Astrocyte of the cerebellum (primary cell): ENCODE measurements around the gene SCFD1.

ENCODE experiments used
- DNase-seq: peaks from one replicate; pipeline ENCODE4 v3.0.0-alpha.2; 2011; ENCODE audit warnings: low read depth
- H3K4me3 ChIP-seq: 2 replicates; pipeline ENCODE4 v1.5.1; 2011; ENCODE audit warnings: mild to moderate bottlenecking, low read depth, low read length, moderate library complexity
- in situ Hi-C: cut with HindIII; loops from 2 replicates; pipeline ENCODE4 v1.10.0; 2017; ENCODE audit warnings: low sequenced_read_pairs
- TF ChIP-seq, protein P1 (sequence below): IDR thresholded peaks from 2 replicates; pipeline ENCODE4 v1.5.1; 2012; ENCODE audit warnings: low read length, low read depth, moderate library complexity, mild to moderate bottlenecking; ENCODE audit errors: missing control alignments

The SCFD1 gene

DNA sequence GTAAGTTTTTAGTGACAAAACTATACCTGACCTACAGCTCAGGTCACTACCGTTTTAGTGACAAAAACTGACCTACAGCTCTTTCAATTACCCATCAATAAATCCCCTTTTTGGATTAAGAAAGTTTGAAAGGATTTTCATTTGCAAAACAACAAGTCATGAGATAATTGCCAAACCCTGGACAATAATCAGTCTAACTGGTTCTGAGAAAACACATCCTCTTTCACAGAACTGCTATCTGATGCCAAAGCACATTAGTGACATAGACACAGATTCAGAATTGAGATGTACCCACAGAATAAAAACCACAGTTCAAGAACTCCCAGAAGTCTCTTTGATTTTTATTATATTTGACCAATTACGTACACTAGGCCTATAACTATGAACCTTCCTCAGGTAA is 126.2 kb downstream of the SCFD1 start:
- in situ Hi-C loops = no loop called here
- no peak overlapping the region for H3K4me3 ChIP-seq
- TF ChIP-seq, protein P1, sequence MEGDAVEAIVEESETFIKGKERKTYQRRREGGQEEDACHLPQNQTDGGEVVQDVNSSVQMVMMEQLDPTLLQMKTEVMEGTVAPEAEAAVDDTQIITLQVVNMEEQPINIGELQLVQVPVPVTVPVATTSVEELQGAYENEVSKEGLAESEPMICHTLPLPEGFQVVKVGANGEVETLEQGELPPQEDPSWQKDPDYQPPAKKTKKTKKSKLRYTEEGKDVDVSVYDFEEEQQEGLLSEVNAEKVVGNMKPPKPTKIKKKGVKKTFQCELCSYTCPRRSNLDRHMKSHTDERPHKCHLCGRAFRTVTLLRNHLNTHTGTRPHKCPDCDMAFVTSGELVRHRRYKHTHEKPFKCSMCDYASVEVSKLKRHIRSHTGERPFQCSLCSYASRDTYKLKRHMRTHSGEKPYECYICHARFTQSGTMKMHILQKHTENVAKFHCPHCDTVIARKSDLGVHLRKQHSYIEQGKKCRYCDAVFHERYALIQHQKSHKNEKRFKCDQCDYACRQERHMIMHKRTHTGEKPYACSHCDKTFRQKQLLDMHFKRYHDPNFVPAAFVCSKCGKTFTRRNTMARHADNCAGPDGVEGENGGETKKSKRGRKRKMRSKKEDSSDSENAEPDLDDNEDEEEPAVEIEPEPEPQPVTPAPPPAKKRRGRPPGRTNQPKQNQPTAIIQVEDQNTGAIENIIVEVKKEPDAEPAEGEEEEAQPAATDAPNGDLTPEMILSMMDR = no peak
- DNase-seq = no peak

DNA sequence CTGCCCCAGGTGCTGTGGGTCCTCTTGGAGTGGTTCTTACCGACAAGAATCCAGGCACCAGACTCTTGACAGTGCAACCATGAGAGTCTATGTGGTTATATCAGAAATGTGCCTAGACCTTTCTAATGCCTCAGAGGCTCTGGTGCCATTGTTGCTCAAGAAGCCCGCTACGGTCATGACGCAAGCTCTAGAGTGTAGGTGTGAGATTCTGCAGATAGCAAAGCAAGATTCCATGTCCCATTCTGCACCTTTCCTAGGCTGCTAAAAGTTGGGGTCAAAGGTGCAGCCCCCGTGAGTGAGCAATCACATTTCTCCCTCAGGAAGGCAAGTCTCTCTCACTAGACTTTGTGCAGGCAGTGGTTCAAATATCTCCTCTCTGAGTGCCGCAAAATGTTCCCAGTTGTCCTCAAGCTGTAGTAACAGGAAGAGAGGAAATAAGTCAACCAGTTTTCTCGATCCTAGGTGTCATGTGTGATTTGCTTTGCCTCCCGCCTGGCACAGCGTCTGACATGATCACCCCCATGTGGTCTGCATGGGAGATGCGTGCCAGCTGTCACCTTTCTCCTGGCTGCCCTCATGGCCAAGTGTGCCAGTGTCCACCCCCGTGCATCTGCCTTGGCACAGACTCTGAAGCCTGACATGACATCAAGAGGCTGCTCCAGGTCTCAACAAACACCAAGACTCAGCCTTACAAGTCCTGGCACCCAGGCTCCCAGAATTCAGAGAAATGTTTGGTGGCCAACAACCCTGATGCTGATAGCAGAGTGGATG is 129.7 kb downstream of the SCFD1 start:
- in situ Hi-C loops = no loop called here
- no peak overlapping the region for H3K4me3 ChIP-seq
- TF ChIP-seq, protein P1 = no peak
- DNase-seq = no peak

DNA sequence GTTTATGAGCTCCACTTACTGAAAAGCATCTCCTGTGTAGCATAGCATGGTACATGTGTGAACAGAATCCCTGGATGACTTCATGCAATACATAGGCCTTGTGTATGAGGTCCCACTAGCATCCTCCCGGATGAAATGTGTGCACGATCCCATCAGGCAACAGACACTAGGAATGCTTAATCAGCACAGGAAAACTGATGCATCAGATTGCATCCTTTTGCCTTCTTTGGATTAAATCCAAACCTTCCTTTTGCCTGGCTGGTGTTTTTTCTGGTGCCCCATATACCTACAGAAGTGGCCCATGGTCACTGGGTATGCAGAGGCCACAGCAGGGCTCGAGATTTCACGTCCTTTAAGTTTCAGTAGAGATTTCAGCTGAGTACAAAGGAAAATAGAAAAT is 131.3 kb downstream of the SCFD1 start:
- TF ChIP-seq, protein P1 = no peak
- no peak overlapping the region for H3K4me3 ChIP-seq
- in situ Hi-C loops = no loop called here
- no peak for DNase-seq

DNA sequence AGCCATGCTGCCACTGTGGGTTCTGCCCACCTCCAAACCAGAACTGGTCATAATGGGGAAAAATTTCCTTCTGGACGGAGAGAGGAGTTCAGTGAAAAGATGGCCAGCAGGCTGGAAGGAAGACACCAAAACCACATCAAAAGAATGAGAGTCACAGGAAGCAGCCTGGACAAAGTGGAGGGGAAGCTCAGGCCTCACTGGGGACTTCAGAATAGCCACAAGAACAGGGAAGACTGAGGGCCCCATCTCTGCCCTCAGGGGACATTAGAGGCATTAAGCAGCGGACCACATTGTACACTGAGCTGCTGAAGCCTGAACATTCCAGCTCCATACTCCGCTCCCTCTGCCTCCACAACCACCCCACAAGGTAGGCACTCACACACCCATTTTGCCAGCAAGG is 132.7 kb downstream of the SCFD1 start:
- TF ChIP-seq, protein P1 = no peak
- in situ Hi-C loops = no loop called here
- no peak for DNase-seq
- no peak overlapping the region for H3K4me3 ChIP-seq

DNA sequence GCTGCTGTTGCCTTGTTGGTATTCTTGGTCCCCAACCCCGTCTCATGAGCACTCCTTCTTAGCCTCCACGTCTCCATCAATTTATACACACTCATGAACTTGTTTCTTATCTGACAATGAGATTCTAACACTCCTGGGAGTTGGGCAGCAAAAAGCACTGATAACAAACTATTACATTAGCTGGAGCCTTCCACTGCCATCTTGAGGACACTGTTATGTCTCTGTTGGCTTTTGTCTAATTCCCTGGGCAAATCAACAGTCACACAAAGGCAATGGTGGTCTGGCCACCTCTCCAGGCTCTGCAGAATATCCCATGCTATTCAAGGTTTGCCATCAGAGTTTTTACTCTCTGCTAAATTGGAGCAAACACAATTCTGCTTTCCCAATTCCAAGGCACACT is 134.5 kb downstream of the SCFD1 start:
- H3K4me3 ChIP-seq = no peak overlapping the region
- no peak for DNase-seq
- in situ Hi-C loops = no loop called here
- TF ChIP-seq, protein P1 = no peak

DNA sequence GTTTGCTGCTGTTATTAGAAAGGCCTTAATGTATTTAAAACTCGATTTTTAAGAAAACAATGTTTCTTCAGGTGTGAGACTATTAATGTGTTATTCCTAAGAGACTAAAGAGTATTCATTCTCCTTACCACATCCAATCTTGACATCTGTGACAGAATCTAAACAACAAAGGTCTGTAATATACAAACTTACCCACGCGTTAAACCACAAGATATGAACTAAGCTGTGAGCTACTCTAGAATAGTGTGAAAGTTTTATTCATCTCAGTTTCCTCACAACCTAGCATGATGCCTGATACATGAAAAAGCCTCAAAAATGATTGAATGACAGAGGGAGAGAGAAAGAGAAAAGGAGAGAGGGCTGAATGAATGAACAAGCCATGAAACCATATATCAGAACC is 135.0 kb downstream of the SCFD1 start:
- TF ChIP-seq, protein P1 = no peak
- H3K4me3 ChIP-seq = no peak overlapping the region
- DNase-seq = no peak
- in situ Hi-C loops = no loop called here
